K562 (cell line): ENCODE measurements around the gene NEU1. TPM values are rescaled to one million over a fixed set of nuclear protein-coding genes. Genes with fewer than 3 reads are reported as not detected.

ENCODE experiments used
- ATAC-seq: fragments of 200-7000 bp; cut with Tn5 transposase; 3 replicates; pipeline ENCODE4 v1.9.1; 2020; ENCODE audit warnings: moderate library complexity
- BruUV-seq: library from RNA; stranded (reverse); fragments of 400-500 nt; replicated peaks from 2 replicates; lab custom pipeline; 2021; lab: Mats Ljungman, UMichigan
- CTCF ChIA-PET: fragments of 300-600 bp; formaldehyde crosslinking; extraction: SDS; loops from one replicate; lab custom pipeline; 2021; ENCODE audit warnings: low intra/inter-chr PET ratio; lab: Yijun Ruan, JAX
- POLR2A ChIA-PET: fragments of 300-600, 350-650 bp; sonication (Branson Sonifier 250); formaldehyde crosslinking; extraction: SDS; loops from one replicate; lab custom pipeline; 2021; ENCODE audit warnings: antibody characterized with exemption, inconsistent platforms; lab: Yijun Ruan, JAX
- DNase-seq, 4 experiments: peaks; one replicate each; pipeline versions ENCODE4 v3.0.0 to v3.0.0-alpha.2; 2011 to 2018; ENCODE audit warnings: low spot score in 3 of 4, mixed read lengths in 3 of 4; ENCODE audit errors: extremely low read depth in 1 of 4
- FAIRE-seq: peaks from 2 replicates; lab custom pipeline; 2011; peaks lifted over from hg19 to GRCh38; lab: Jason Lieb, UNC
- H2AFZ ChIP-seq: 2 replicates; pipeline ENCODE4 v1.6.0; 2011; ENCODE audit warnings: low read depth, low read length, control low read depth, inconsistent platforms
- H3K27ac ChIP-seq: fragments of 200-600 bp; 3 replicates; pipeline ENCODE4 v1.8.0; 2011; ENCODE audit warnings: low read depth, mild to moderate bottlenecking, control low read depth, inconsistent platforms, low read length, moderate library complexity, mixed read lengths; ENCODE audit errors: extremely low read depth
- H3K27me3 ChIP-seq, 2 experiments: fragments of 300-600 bp in 1 of 2; 2 replicates in 1 of 2; 3 replicates in 1 of 2; pipeline versions ENCODE4 v1.6.0 to v1.8.0; 2011; ENCODE audit warnings: inconsistent platforms in 2 of 2, low read length in 2 of 2, mild to moderate bottlenecking in 1 of 2, mixed read lengths in 1 of 2, moderate library complexity in 1 of 2; ENCODE audit not compliant: control insufficient read depth in 2 of 2, insufficient read depth in 2 of 2
- H3K36me3 ChIP-seq: fragments of 300-600 bp; 3 replicates; pipeline ENCODE4 v1.8.0; 2011; ENCODE audit warnings: mild to moderate bottlenecking, low read length, inconsistent platforms; ENCODE audit not compliant: control insufficient read depth, insufficient read depth
- H3K4me1 ChIP-seq, 2 experiments: fragments of 200-600 bp in 1 of 2; replicated peaks in 1 of 2; 2 replicates in 1 of 2; 3 replicates in 1 of 2; pipeline versions ENCODE4 v1.5.1 to v1.8.0; 2011; ENCODE audit warnings: inconsistent platforms in 2 of 2, low read length in 2 of 2, mild to moderate bottlenecking in 1 of 2, mixed read lengths in 1 of 2, moderate library complexity in 1 of 2; ENCODE audit not compliant: control insufficient read depth in 2 of 2, insufficient read depth in 2 of 2
- H3K4me2 ChIP-seq: 2 replicates; pipeline ENCODE4 v1.6.1; 2011; ENCODE audit warnings: low read length, control low read depth, inconsistent platforms, mixed read lengths; ENCODE audit not compliant: insufficient read depth
- H3K4me3 ChIP-seq: fragments of 200-600 bp; sonication (generic), shearing (Covaris generic); 2 replicates; pipeline ENCODE4 v1.5.1; 2016; ENCODE audit warnings: control low read depth, inconsistent platforms
- H3K79me2 ChIP-seq: fragments of 200-600 bp; 3 replicates; pipeline ENCODE4 v1.8.0; 2011; ENCODE audit warnings: low read length, inconsistent platforms; ENCODE audit not compliant: control insufficient read depth, insufficient read depth
- H3K9ac ChIP-seq, 2 experiments: 2 replicates each; pipeline versions ENCODE4 v1.6.0 to v1.6.1; 2011; ENCODE audit warnings: low read depth in 2 of 2, low read length in 2 of 2, control low read depth in 1 of 2, inconsistent platforms in 1 of 2, mild to moderate bottlenecking in 1 of 2, mixed read lengths in 1 of 2; ENCODE audit not compliant: insufficient read depth in 1 of 2
- H3K9me1 ChIP-seq: one replicate; pipeline ENCODE4 v1.6.0; 2011; ENCODE audit warnings: inconsistent platforms, mild to moderate bottlenecking, low read length, moderate library complexity; ENCODE audit not compliant: control insufficient read depth, insufficient read depth
- H3K9me3 ChIP-seq: replicated peaks from 2 replicates; pipeline ENCODE4 v1.5.1; 2011; ENCODE audit warnings: low read depth, low read length, inconsistent platforms; ENCODE audit not compliant: control insufficient read depth, insufficient read depth
- H4K20me1 ChIP-seq: replicated peaks from 2 replicates; pipeline ENCODE4 v1.6.1; 2011; ENCODE audit warnings: low read length, inconsistent platforms, mixed read lengths; ENCODE audit not compliant: control insufficient read depth, insufficient read depth
- BACH1 ChIP-seq: fragments of 200-800 bp; sonication (Bioruptor generic); IDR thresholded peaks from 2 replicates; pipeline ENCODE4 v1.6.1; 2016; ENCODE audit warnings: missing genetic modification characterization, missing compliant biosample characterization
- EP300 ChIP-seq: IDR thresholded peaks from 2 replicates; pipeline ENCODE4 v1.6.1; 2012; ENCODE audit warnings: low read length, improper control_type of control experiment
- FOXA3 ChIP-seq, 2 experiments: fragments of 450-650 bp in 1 of 2; sonication (generic) in 1 of 2; formaldehyde crosslinking; IDR thresholded peaks in 1 of 2; conservative IDR thresholded peaks in 1 of 2; 2 replicates each; pipeline versions ENCODE4 v1.4.0 to v1.8.0; 2020 to 2022; ENCODE audit warnings: mild to moderate bottlenecking in 2 of 2, missing genetic modification reagents in 1 of 2
- GATAD2B ChIP-seq: fragments of 450-650 bp; IDR thresholded peaks from 2 replicates; pipeline ENCODE4 v1.6.1; 2017; ENCODE audit warnings: mild to moderate bottlenecking, borderline replicate concordance
- NR1H2 ChIP-seq: sonication (generic); formaldehyde crosslinking; IDR thresholded peaks from 2 replicates; pipeline ENCODE4 v1.4.0; 2020; ENCODE audit warnings: mild to moderate bottlenecking, missing genetic modification reagents
- PRDM10 ChIP-seq: fragments of 450-650 bp; IDR thresholded peaks from 2 replicates; pipeline ENCODE4 v1.6.1; 2018; ENCODE audit not compliant: partially characterized antibody
- PTRF ChIP-seq: fragments of 450-650 bp; IDR thresholded peaks from 2 replicates; pipeline ENCODE4 v1.6.1; 2016; ENCODE audit warnings: mild to moderate bottlenecking, missing genetic modification characterization, missing compliant biosample characterization
- RUNX1 ChIP-seq: sonication (generic); IDR thresholded peaks from 2 replicates; pipeline ENCODE4 v1.6.1; 2016; ENCODE audit warnings: antibody characterized with exemption, low read depth
- SAFB2 ChIP-seq: fragments of 200-400 bp; formaldehyde crosslinking; IDR thresholded peaks from 2 replicates; pipeline ENCODE4 v1.6.1; 2018; ENCODE audit warnings: borderline replicate concordance, low read length, low read depth, moderate library complexity; ENCODE audit not compliant: severe bottlenecking
- TBP ChIP-seq: optimal IDR thresholded peaks from 2 replicates; pipeline ENCODE3; 2011; ENCODE audit warnings: low read depth, low read length, improper control_type of control experiment
- VEZF1 ChIP-seq: fragments of 200-800 bp; sonication (Bioruptor generic); IDR thresholded peaks from 2 replicates; pipeline ENCODE4 v1.6.1; 2017; ENCODE audit warnings: missing genetic modification characterization, missing compliant biosample characterization
- ZNF282 ChIP-seq: sonication (generic); formaldehyde crosslinking; IDR thresholded peaks from 2 replicates; pipeline ENCODE4 v1.8.1; 2023; ENCODE audit warnings: missing genetic modification reagents
- WGBS: fragments of 100-300 bp; shearing (Covaris generic); methylation state at CpG from one replicate; pipeline ENCODE4 v1.1.6; 2016; ENCODE audit warnings: low coverage, mixed read lengths; ENCODE audit not compliant: insufficient coverage; ENCODE audit errors: missing lambda C conversion rate; 5-methylcytosine and 5-hydroxymethylcytosine counted together
- in situ Hi-C: fragments of 300-500 bp; cut with MboI; formaldehyde crosslinking; loops from 4 replicates; pipeline ENCODE4 v1.15.0; 2018; ENCODE audit warnings: inconsistent platforms, mixed read lengths
- intact Hi-C: fragments of 100-400 bp; cut with micrococcal nuclease; formaldehyde crosslinking; loops from 2 replicates; pipeline ENCODE4 v1.14.2; 2022
- polyA plus RNA-seq, 8 experiments: library from polyadenylated mRNA; depleted of rRNA in 4 of 8; stranded (reverse) in 5 of 8; unstranded in 3 of 8; fragments of >200 nt; fragmentation: Nextera tagmentation in 2 of 8; fragmentation: Illumina TruSeq in 1 of 8; extraction: Ambion mirVana in 2 of 8; extraction: Trizol in 1 of 8; gene quantifications; 2 replicates each; pipeline versions ENCODE4 v1.2.1 to v1.2.3, GENCODE V29; 2011 to 2014; ENCODE audit warnings: inconsistent platforms in 1 of 8, missing spikeins in 1 of 8
- total RNA-seq, 7 experiments: library from RNA; depleted of rRNA in 6 of 7; stranded (reverse); fragments of >200 nt in 6 of 7; fragmentation: Illumina TruSeq in 2 of 7; extraction: Trizol in 2 of 7; gene quantifications; 2 replicates each; pipeline versions ENCODE4 v1.2.1 to v1.2.3, GENCODE V29; 2011 to 2021; ENCODE audit warnings: low replicate concordance in 1 of 7
- TF ChIP-seq, protein P1 (sequence below): sonication (generic); formaldehyde crosslinking; IDR thresholded peaks from 2 replicates; pipeline ENCODE4 v1.8.0; 2022; ENCODE audit warnings: missing genetic modification reagents, mild to moderate bottlenecking, borderline replicate concordance

The NEU1 gene
- total and polyA plus RNA-seq, 9 of the 15 experiments (the other 6 are each of a cell fraction or from before 2014, with no cell fraction given): 14.8 to 67.8 (median 51.0) TPM

GRCh38 chr6:31905041-31905440 is 42.4 kb upstream of the NEU1 start (continued):
- no peak for TF ChIP-seq PRDM10
- no peak for TF ChIP-seq NR1H2 (CRISPR knock-in tag)

DNA sequence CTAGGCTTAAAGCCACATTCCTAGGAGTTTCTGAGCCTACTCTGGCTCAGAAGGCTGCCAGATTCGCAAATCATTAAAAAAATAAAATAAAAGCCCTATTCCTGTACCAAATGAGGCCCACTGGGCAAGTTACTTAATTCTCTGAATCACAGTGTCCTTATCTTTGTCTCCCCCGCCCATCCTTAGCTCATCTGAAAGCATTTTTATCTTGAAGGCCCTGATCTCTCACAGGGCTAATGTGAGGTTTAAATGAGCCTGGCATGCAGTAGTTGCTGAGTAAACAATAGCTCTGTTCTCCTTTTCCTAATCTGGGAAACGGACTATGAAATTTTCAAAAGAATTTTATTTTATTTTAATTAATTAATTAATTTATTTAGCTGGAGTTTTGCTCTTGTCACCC is 41.3 kb upstream of the NEU1 start:
- peaks cover 37 to 48% of the 10 kb centered on the region in 2 experiments for H3K4me1 ChIP-seq
- in situ Hi-C loops: no loop called here
- no peak overlapping the region for H2AFZ ChIP-seq
- H3K27me3 ChIP-seq: no peaks in the 10 kb centered on the region
- intact Hi-C loops: loop anchor here (2.0 to 10.0 kb wide), 4 partner anchors 43 to 291 kb away; partner anchors contain the start of genes CFB, GPSM3, NELFE and PBX2
- no peaks in the 10 kb centered on the region for H3K9me1 ChIP-seq
- ChIA-PET POLR2A (interaction anchor here (0.6 to 2.2 kb wide), 7 partner anchors 10 to 181 kb away, joined by 3 to 7 read pairs (median 4); partner anchors contain the start of genes DXO and MPIG6B), CTCF (no interaction called here)
- peak; percentile 11 for FAIRE-seq
- peaks cover 12% of the 10 kb centered on the region; the same call in 1 of the 3 replicates for H3K36me3 ChIP-seq
- H4K20me1 ChIP-seq: no peaks in the 10 kb centered on the region
- WGBS: 4% methylated on average over 3 of the region's 3 CpGs
- H3K9ac ChIP-seq: no peak overlapping the region
- H3K9me3 ChIP-seq: no peaks in the 10 kb centered on the region
- H3K4me2 ChIP-seq: no peak overlapping the region
- peaks cover 21% of the 10 kb centered on the region for H3K79me2 ChIP-seq
- no peak overlapping the region for H3K4me3 ChIP-seq
- ATAC-seq: no peak
- no TSS peak for BruUV-seq
- H3K27ac ChIP-seq: no peak overlapping the region
- DNase-seq: peak in 1 of 4 experiments; percentile 47
- TF ChIP-seq RUNX1 (no peak), FOXA3 (CRISPR knock-in tag; conservative IDR thresholded peaks at IDR 0.05 in 1 of 2, IDR thresholded peaks at IDR 0.05 in 1 of 2) (0 out of 4 replicates have a peak, but pooled peaks of 1 of the 2 experiments have one; percentile 19), VEZF1 (CRISPR knock-in tag) (peak; percentile 56), TBP (no peak), BACH1 (tag) (no peak), GATAD2B (no peak), ZNF282 (CRISPR knock-in tag) (no peak), PTRF (no peak), EP300 (peak; percentile 26; the same call in 1 of the 2 replicates), SAFB2 (no peak)
- TF ChIP-seq, protein P1, sequence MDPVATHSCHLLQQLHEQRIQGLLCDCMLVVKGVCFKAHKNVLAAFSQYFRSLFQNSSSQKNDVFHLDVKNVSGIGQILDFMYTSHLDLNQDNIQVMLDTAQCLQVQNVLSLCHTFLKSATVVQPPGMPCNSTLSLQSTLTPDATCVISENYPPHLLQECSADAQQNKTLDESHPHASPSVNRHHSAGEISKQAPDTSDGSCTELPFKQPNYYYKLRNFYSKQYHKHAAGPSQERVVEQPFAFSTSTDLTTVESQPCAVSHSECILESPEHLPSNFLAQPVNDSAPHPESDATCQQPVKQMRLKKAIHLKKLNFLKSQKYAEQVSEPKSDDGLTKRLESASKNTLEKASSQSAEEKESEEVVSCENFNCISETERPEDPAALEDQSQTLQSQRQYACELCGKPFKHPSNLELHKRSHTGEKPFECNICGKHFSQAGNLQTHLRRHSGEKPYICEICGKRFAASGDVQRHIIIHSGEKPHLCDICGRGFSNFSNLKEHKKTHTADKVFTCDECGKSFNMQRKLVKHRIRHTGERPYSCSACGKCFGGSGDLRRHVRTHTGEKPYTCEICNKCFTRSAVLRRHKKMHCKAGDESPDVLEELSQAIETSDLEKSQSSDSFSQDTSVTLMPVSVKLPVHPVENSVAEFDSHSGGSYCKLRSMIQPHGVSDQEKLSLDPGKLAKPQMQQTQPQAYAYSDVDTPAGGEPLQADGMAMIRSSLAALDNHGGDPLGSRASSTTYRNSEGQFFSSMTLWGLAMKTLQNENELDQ (CRISPR knock-in tag): no peak
